Measurements from ENCODE around the gene TAF8.

DNA sequence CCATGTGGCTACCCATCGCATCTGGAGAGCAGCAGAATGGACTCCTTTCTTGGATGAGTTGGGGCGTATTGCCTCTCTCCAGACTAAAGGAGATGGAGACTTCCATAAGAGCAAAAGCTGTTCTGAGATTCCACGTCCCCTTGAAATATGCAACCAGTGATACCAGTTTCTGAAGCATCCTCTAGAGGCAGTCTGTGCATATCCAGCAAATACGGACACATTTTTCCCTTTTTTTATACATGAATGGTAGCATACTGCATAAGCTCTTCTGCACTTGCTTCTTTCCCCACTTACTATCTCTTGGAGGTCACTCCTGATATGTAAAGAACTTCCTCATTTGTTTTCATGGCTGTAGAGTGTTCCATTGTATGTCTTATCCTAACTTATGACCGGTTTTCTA is 34.6 kb downstream of the TAF8 start:
- TF ChIP-seq, protein P1, sequence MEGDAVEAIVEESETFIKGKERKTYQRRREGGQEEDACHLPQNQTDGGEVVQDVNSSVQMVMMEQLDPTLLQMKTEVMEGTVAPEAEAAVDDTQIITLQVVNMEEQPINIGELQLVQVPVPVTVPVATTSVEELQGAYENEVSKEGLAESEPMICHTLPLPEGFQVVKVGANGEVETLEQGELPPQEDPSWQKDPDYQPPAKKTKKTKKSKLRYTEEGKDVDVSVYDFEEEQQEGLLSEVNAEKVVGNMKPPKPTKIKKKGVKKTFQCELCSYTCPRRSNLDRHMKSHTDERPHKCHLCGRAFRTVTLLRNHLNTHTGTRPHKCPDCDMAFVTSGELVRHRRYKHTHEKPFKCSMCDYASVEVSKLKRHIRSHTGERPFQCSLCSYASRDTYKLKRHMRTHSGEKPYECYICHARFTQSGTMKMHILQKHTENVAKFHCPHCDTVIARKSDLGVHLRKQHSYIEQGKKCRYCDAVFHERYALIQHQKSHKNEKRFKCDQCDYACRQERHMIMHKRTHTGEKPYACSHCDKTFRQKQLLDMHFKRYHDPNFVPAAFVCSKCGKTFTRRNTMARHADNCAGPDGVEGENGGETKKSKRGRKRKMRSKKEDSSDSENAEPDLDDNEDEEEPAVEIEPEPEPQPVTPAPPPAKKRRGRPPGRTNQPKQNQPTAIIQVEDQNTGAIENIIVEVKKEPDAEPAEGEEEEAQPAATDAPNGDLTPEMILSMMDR (conservative IDR thresholded peaks at IDR 0.05; ENCODE audit: low read depth, low read length), result peak; percentile 47
- TF ChIP-seq EZH2 (IDR thresholded peaks at IDR 0.05; ENCODE audit: low read length, unreplicated experiment) (no peak), EZH2phosphoT487 (IDR thresholded peaks at IDR 0.05; ENCODE audit: borderline replicate concordance, low read length) (no peak)

Data from PC-3 (cell line).